Adrenal gland (tissue), 5 donors: ENCODE results near the gene B3GNT2.
"Not testable (repeated sequence)": the region's sequence is repeated elsewhere in the genome, so short reads cannot be mapped to it uniquely, and the experiment has no call there.

ENCODE experiments used
- POLR2A ChIP-seq, 2 donors: fragments of 450-650 bp; IDR thresholded peaks; one replicate each; pipeline ENCODE4 v1.6.1; 2017; ENCODE audit warnings: antibody characterized with exemption in 2 of 2, mild to moderate bottlenecking in 2 of 2, moderate library complexity in 1 of 2
- TF ChIP-seq, protein P1 (sequence below), 6 experiments: fragments of 450-650 bp in 4 of 6; fragments of 200-600 bp in 2 of 6; sonication (generic) in 1 of 6; IDR thresholded peaks; 1 replicate in 5 of 6; 2 replicates in 1 of 6; pipeline versions ENCODE4 v1.5.1 to v1.8.0; 2016 to 2021; ENCODE audit warnings: antibody characterized with exemption in 6 of 6, mild to moderate bottlenecking in 2 of 6, moderate library complexity in 1 of 6
- donor health status: DM: no; HTN: no; CAD: no.

DNA sequence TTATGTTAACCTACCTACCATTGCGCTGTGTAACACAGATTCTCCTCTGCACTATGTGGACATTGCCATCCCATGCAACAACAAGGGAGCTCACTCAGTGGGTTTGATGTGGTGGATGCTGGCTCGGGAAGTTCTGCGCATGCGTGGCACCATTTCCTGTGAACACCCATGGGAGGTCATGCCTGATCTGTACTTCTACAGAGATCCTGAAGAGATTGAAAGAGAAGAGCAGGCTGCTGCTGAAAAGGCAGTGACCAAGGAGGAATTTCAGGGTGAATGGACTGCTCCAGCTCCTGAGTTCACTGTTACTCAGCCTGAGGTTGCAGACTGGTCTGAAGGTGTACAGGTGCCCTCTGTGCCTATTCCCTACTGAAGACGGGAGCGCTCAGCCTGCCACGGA is 49.1 kb upstream of the B3GNT2 start:
- TF ChIP-seq POLR2A (IDR thresholded peaks at IDR 0.05), result not testable (repeated sequence)
- TF ChIP-seq, protein P1, sequence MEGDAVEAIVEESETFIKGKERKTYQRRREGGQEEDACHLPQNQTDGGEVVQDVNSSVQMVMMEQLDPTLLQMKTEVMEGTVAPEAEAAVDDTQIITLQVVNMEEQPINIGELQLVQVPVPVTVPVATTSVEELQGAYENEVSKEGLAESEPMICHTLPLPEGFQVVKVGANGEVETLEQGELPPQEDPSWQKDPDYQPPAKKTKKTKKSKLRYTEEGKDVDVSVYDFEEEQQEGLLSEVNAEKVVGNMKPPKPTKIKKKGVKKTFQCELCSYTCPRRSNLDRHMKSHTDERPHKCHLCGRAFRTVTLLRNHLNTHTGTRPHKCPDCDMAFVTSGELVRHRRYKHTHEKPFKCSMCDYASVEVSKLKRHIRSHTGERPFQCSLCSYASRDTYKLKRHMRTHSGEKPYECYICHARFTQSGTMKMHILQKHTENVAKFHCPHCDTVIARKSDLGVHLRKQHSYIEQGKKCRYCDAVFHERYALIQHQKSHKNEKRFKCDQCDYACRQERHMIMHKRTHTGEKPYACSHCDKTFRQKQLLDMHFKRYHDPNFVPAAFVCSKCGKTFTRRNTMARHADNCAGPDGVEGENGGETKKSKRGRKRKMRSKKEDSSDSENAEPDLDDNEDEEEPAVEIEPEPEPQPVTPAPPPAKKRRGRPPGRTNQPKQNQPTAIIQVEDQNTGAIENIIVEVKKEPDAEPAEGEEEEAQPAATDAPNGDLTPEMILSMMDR (IDR thresholded peaks at IDR 0.05), result not testable (repeated sequence)
